Trophoblast cell (in vitro differentiated cells and primary cell): Measurements from ENCODE around the gene CELSR3.

Experiments
- DNase-seq, 2 donors: peaks; one replicate each; pipeline ENCODE4 v3.0.0-alpha.2; 2016
- H2AFZ ChIP-seq: 2 replicates; pipeline ENCODE4 v1.6.1; 2013; ENCODE audit warnings: low read length, moderate library complexity, mild to moderate bottlenecking; ENCODE audit not compliant: insufficient read depth, poor library complexity
- H2AK5ac ChIP-seq: 2 replicates; pipeline ENCODE4 v1.6.1; 2013; ENCODE audit warnings: mild to moderate bottlenecking, low read length
- H2BK120ac ChIP-seq: 2 replicates; pipeline ENCODE4 v1.6.1; 2013; ENCODE audit warnings: low read length, mild to moderate bottlenecking, moderate library complexity; ENCODE audit not compliant: insufficient read depth, poor library complexity
- H2BK12ac ChIP-seq: 2 replicates; pipeline ENCODE4 v1.6.1; 2013; ENCODE audit warnings: mild to moderate bottlenecking, low read length, moderate library complexity
- H2BK5ac ChIP-seq: 2 replicates; pipeline ENCODE4 v1.6.1; 2013; ENCODE audit warnings: low read length, low read depth, moderate library complexity, mild to moderate bottlenecking; ENCODE audit not compliant: poor library complexity
- H3K14ac ChIP-seq: 2 replicates; pipeline ENCODE4 v1.6.1; 2013; ENCODE audit warnings: mild to moderate bottlenecking, low read length
- H3K18ac ChIP-seq: 2 replicates; pipeline ENCODE4 v1.6.1; 2013; ENCODE audit warnings: mild to moderate bottlenecking, low read length
- H3K23ac ChIP-seq: 2 replicates; pipeline ENCODE4 v1.6.1; 2013; ENCODE audit warnings: low read length
- H3K27ac ChIP-seq: 2 replicates; pipeline ENCODE4 v1.5.1; 2013; ENCODE audit warnings: low read depth, mild to moderate bottlenecking, inconsistent platforms, low read length, moderate library complexity
- H3K27me3 ChIP-seq: 2 replicates; pipeline ENCODE4 v1.6.1; 2013; ENCODE audit warnings: inconsistent platforms, mild to moderate bottlenecking, low read length, moderate library complexity; ENCODE audit not compliant: insufficient read depth
- H3K36me3 ChIP-seq, 2 experiments: 1 replicate in 1 of 2; 2 replicates in 1 of 2; pipeline ENCODE4 v1.6.1; 2013; ENCODE audit warnings: low read length in 2 of 2, mild to moderate bottlenecking in 2 of 2, moderate library complexity in 1 of 2; ENCODE audit not compliant: insufficient read depth in 2 of 2, control insufficient read depth in 1 of 2
- H3K4ac ChIP-seq: 2 replicates; pipeline ENCODE4 v1.6.1; 2013; ENCODE audit warnings: low read depth, mild to moderate bottlenecking, low read length, moderate library complexity
- H3K4me1 ChIP-seq, 2 experiments: 1 replicate in 1 of 2; 2 replicates in 1 of 2; pipeline ENCODE4 v1.6.1; 2013; ENCODE audit warnings: low read length in 2 of 2, mild to moderate bottlenecking in 2 of 2, moderate library complexity in 1 of 2; ENCODE audit not compliant: insufficient read depth in 2 of 2, control insufficient read depth in 1 of 2
- H3K4me2 ChIP-seq: 2 replicates; pipeline ENCODE4 v1.6.1; 2013; ENCODE audit warnings: inconsistent platforms, mild to moderate bottlenecking, low read length, moderate library complexity
- H3K4me3 ChIP-seq: 2 replicates; pipeline ENCODE4 v1.5.1; 2013; ENCODE audit warnings: mild to moderate bottlenecking, low read depth, low read length, inconsistent platforms
- H3K79me1 ChIP-seq: one replicate; pipeline ENCODE4 v1.6.1; 2013; ENCODE audit warnings: low read length
- H3K79me2 ChIP-seq: 2 replicates; pipeline ENCODE4 v1.6.1; 2013; ENCODE audit warnings: low read length, mild to moderate bottlenecking; ENCODE audit not compliant: control insufficient read depth, insufficient read depth, poor library complexity
- H3K9ac ChIP-seq: 2 replicates; pipeline ENCODE4 v1.6.1; 2013; ENCODE audit warnings: mild to moderate bottlenecking, low read length
- H3K9me3 ChIP-seq: 2 replicates; pipeline ENCODE4 v1.6.1; 2013; ENCODE audit warnings: low read depth, mild to moderate bottlenecking, control low read depth, inconsistent platforms, low read length; ENCODE audit not compliant: insufficient read depth
- H4K12ac ChIP-seq: 2 replicates; pipeline ENCODE4 v1.6.1; 2013; ENCODE audit warnings: low read depth, mild to moderate bottlenecking, low read length, moderate library complexity
- H4K8ac ChIP-seq: 2 replicates; pipeline ENCODE4 v1.6.1; 2013; ENCODE audit warnings: low read depth, mild to moderate bottlenecking, low read length, moderate library complexity
- H4K91ac ChIP-seq: one replicate; pipeline ENCODE4 v1.6.1; 2013; ENCODE audit warnings: low read depth, mild to moderate bottlenecking, low read length, moderate library complexity
- WGBS: extraction: QIAGEN DNeasy Blood & Tissue Kit; methylation state at CpG from one replicate; pipeline ENCODE4 v1.1.7; 2013; ENCODE audit warnings: missing lambda C conversion rate; ENCODE audit not compliant: insufficient read length, insufficient coverage; ENCODE audit errors: extremely low coverage; 5-methylcytosine and 5-hydroxymethylcytosine counted together

Gene CELSR3

GRCh38 chr3:48660800-48661400 is 1.8 kb downstream of the CELSR3 start:
- no peak for DNase-seq
- no peak overlapping the region for H3K9ac ChIP-seq
- H2BK5ac ChIP-seq, result no peak overlapping the region
- peaks cover 31% of the 10 kb centered on the region for H3K9me3 ChIP-seq
- no peak overlapping the region for H3K27ac ChIP-seq
- H3K4me1 ChIP-seq, result peaks cover 13 to 21% of the 10 kb centered on the region in 2 experiments
- no peaks in the 10 kb centered on the region for H3K27me3 ChIP-seq
- H3K36me3 ChIP-seq, result no peaks in the 10 kb centered on the region
- H3K4ac ChIP-seq, result no peak overlapping the region
- H2BK120ac ChIP-seq, result no peak overlapping the region
- no peak overlapping the region for H2AK5ac ChIP-seq
- peak overlapping the region; percentile 1 for H3K4me3 ChIP-seq
- no peak overlapping the region for H4K91ac ChIP-seq
- H2AFZ ChIP-seq, result no peak overlapping the region
- H3K4me2 ChIP-seq, result peak overlapping the region; percentile 98
- WGBS, result no CpG with 5 or more reads among the region's 61 CpGs
- no peak overlapping the region for H2BK12ac ChIP-seq
- H4K12ac ChIP-seq, result no peak overlapping the region
- H3K79me2 ChIP-seq, result no peaks in the 10 kb centered on the region
- H3K14ac ChIP-seq, result no peak overlapping the region
- H3K79me1 ChIP-seq, result peaks cover 9% of the 10 kb centered on the region
- no peak overlapping the region for H3K23ac ChIP-seq
- no peak overlapping the region for H3K18ac ChIP-seq
- no peak overlapping the region for H4K8ac ChIP-seq

- no peak for DNase-seq
- Histone ChIP-seq H3K27ac (no peak overlapping the region), H3K14ac (peak overlapping the region; percentile 52), H2AK5ac (no peak overlapping the region), H2AFZ (no peak overlapping the region), H3K79me1 (no peaks in the 10 kb centered on the region), H4K12ac (no peak overlapping the region), H3K27me3 (no peaks in the 10 kb centered on the region), H3K4me1 (peaks cover 9 to 14% of the 10 kb centered on the region in 2 experiments), H3K4me2 (no peak overlapping the region), H2BK12ac (no peak overlapping the region), H3K18ac (no peak overlapping the region), H3K9ac (no peak overlapping the region), H3K79me2 (no peaks in the 10 kb centered on the region), H2BK120ac (no peak overlapping the region), H4K91ac (no peak overlapping the region), H2BK5ac (no peak overlapping the region), H3K9me3 (peaks cover 35% of the 10 kb centered on the region), H4K8ac (peak overlapping the region; percentile 72), H3K4me3 (peak overlapping the region; percentile 21), H3K23ac (no peak overlapping the region), H3K4ac (no peak overlapping the region), H3K36me3 (no peaks in the 10 kb centered on the region)
- WGBS, result no CpG with 5 or more reads among the region's 45 CpGs
Measured at GRCh38 chr3:48656841-48657281, 5.8 kb downstream of the CELSR3 start.

DNA sequence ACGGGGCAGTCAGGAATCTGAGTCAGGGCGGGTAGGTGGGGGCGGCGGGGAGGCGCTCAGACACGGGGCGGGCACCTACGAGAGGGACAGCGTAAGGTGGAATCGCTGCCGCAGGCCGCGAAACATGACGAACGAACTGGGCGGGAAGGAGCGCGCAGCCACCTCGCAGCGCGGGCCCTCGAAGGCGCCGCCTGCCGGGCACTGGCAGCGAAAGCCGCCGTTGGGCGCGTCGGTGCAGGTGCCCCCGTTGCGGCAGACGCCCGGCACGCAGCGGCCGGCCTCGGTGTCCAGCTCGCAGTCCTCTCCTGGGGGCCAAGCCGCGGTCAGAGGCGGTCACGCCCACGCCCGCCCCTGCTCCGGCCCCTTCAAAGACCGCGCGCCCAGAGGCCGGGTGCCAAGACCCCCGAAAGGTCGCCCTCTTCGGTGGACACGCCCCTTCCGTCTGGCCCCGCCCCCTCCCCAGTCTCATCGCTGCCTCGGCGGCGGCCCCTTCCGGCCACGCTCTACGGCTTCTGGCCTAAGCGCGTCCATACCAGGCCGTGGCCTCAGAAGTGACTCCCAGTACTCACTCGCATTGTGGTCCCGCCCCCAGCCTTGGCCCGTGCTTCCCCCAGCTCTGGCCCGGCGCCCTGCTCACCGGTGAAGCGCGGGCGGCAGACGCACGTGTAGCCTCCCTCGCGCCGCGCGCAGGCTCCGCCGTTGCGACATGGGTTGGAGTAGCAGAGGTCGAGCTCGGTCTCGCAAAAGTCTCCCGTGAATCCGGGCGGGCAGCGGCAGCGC is 6.4 kb downstream of the CELSR3 start:
- Histone ChIP-seq H2BK5ac (no peak overlapping the region), H3K27me3 (no peaks in the 10 kb centered on the region), H3K27ac (no peak overlapping the region), H2BK12ac (no peak overlapping the region), H3K4ac (no peak overlapping the region), H3K36me3 (no peaks in the 10 kb centered on the region), H3K4me3 (peak overlapping the region; percentile 60), H4K91ac (no peak overlapping the region), H3K4me2 (peak overlapping the region; percentile 64), H3K14ac (peak overlapping the region; percentile 52), H3K18ac (no peak overlapping the region), H3K9ac (no peak overlapping the region), H3K79me2 (no peaks in the 10 kb centered on the region), H2AFZ (no peak overlapping the region), H3K23ac (no peak overlapping the region), H4K8ac (peak overlapping the region; percentile 72), H2AK5ac (no peak overlapping the region), H4K12ac (peak overlapping the region; percentile 20), H3K79me1 (no peaks in the 10 kb centered on the region), H3K4me1 (peaks cover 5 to 10% of the 10 kb centered on the region in 2 experiments), H3K9me3 (peaks cover 32% of the 10 kb centered on the region), H2BK120ac (no peak overlapping the region)
- WGBS, result no CpG with 5 or more reads among the region's 94 CpGs
- peak; percentile 91 to 94 for DNase-seq

DNA sequence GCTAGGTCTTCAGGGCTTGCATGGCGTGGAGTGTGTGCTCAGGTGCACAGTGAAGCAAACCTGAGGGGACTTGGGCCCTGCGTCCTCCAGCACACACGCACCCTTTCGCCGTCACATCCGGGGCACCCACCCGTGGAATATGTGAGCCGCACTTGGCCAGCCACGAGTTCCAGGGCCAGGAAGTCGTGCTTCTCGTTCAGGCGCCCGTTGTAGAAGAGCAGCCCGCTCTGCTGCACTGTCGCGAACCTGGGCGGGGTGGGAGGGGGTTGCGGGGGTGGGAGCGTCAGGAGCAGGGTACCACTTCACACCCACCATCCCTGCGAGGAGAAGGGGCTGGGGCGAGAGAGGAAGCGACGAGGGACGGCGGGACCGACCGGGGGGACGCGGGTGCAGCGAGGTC is 7.1 kb downstream of the CELSR3 start:
- Histone ChIP-seq H2AK5ac (no peak overlapping the region), H4K91ac (no peak overlapping the region), H3K4me1 (peaks cover 4 to 9% of the 10 kb centered on the region in 2 experiments), H3K79me1 (no peaks in the 10 kb centered on the region), H3K27me3 (no peaks in the 10 kb centered on the region), H2BK5ac (no peak overlapping the region), H3K79me2 (no peaks in the 10 kb centered on the region), H3K23ac (no peak overlapping the region), H2BK120ac (no peak overlapping the region), H3K14ac (no peak overlapping the region), H3K9me3 (peaks cover 26% of the 10 kb centered on the region), H3K36me3 (no peaks in the 10 kb centered on the region), H3K18ac (no peak overlapping the region), H2BK12ac (no peak overlapping the region), H3K4me2 (peak overlapping the region; percentile 64), H3K27ac (no peak overlapping the region), H3K4ac (no peak overlapping the region), H3K9ac (no peak overlapping the region), H4K12ac (no peak overlapping the region), H3K4me3 (no peak overlapping the region), H4K8ac (no peak overlapping the region), H2AFZ (no peak overlapping the region)
- no peak for DNase-seq
- WGBS, result no CpG with 5 or more reads among the region's 30 CpGs
